ENCODE data around the gene STX8. TPM values are rescaled to one million over a fixed set of nuclear protein-coding genes. Genes with fewer than 3 reads are reported as not detected.

Gene STX8
- total and polyA plus RNA-seq, 8 donors = 26.9 to 37.4 (median 32.3) TPM

DNA sequence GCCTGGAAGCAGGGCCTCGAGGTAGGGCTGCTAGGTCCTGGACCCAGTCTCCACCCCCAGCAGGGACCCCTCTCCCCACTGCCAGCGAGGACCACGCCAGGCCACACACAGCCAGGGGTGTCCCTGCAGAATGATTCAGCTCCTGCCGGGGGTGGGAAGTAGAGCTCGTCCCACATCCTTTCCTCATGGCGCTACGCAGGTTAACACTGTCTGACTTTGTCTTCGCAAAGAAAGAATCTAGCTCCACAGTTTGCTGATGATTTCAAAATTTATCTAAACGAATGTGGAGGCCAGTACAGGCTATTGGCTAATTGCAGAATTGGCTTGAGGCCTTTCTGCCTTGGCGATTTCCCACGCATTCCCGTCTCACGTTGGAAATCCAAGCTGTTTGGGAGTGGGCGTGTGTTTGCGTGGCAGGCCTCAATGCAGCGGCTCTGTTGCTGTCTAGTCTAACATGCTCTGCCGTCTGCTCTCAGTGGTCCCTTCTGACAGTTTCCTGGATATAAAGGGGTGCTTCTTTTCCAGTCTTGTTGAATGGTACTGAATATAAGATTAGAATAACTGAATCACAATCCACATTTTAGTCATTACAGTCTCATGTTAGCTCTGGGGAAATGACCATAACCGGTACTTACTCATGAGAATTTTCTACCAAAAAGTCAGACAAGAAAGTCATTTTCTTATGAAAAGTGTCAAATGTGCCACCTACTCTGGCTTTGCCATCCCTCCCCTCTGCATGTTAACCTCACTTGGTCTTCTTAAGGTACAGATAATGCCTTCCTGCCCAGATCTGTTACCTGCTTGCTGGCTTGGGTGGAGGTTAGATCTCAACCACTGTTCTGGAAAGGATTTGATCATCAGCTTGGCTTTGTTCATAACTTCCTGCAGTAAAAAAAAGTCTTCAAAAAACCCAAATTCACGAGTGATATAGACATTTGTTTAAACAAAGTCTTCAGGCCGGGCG, 301.9 kb downstream of the STX8 start:
- Histone ChIP-seq H3K9me3 (no peaks in the 10 kb centered on the region), H3K4me1 (no peaks in the 10 kb centered on the region), H3K4me3 (no peak overlapping the region), H3K27ac (no peak overlapping the region), H3K36me3 (no peaks in the 10 kb centered on the region), H3K27me3 (no peaks in the 10 kb centered on the region)
- intact Hi-C loops (cut with DNase I) = no loop called here
- FAIRE-seq = no peak
- DNase-seq = no peak
- TF ChIP-seq CTCF (IDR thresholded peaks at IDR 0.05) = no peak
- peak in 2 of 4 donors; percentile 20 to 23 for ATAC-seq
- WGBS, 2 donors = 84 to 88% methylated on average over 21 of the region's 21 CpGs

- H3K9me3 ChIP-seq = no peaks in the 10 kb centered on the region
- H3K27me3 ChIP-seq = no peaks in the 10 kb centered on the region
- FAIRE-seq = no peak
- H3K4me1 ChIP-seq = no peaks in the 10 kb centered on the region
- no peak for DNase-seq
- no peak overlapping the region for H3K4me3 ChIP-seq
- no peak for TF ChIP-seq CTCF (IDR thresholded peaks at IDR 0.05)
- no peak for ATAC-seq
- WGBS, 2 donors = 89 to 90% methylated on average over 22 of the region's 22 CpGs
- H3K36me3 ChIP-seq = no peaks in the 10 kb centered on the region
- intact Hi-C loops (cut with DNase I) = no loop called here
- H3K27ac ChIP-seq = no peak overlapping the region
Measured at GRCh38 chr17:9272501-9273200, 303.0 kb downstream of the STX8 start.

DNA sequence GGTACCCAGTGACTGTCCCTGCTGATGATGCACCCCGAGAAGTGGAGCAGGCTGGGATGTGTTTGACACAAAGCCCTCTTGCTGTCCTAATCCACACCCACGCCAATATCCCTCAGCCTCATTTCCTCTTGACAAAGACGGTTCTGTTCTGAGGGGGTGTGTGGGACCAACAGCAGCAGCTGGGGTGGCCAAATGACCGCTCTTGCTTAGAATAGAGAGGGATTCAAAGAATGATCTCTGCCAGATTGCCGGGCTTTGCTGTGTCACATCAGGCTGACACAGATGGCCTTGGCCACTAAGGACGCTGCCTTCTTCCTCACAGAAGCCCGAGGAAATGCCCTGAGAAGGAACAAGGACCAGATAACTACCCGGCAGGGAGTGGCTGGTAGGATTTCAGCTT, 303.6 kb downstream of the STX8 start:
- 70 to 77% methylated on average over 8 of the region's 8 CpGs for WGBS, 2 donors
- Histone ChIP-seq H3K4me3 (no peak overlapping the region), H3K27me3 (no peaks in the 10 kb centered on the region), H3K27ac (no peak overlapping the region), H3K36me3 (no peaks in the 10 kb centered on the region), H3K4me1 (no peaks in the 10 kb centered on the region), H3K9me3 (no peaks in the 10 kb centered on the region)
- no peak for ATAC-seq
- no peak for FAIRE-seq
- no peak for DNase-seq
- no peak for TF ChIP-seq CTCF (IDR thresholded peaks at IDR 0.05)
- intact Hi-C loops (cut with DNase I) = no loop called here

DNA sequence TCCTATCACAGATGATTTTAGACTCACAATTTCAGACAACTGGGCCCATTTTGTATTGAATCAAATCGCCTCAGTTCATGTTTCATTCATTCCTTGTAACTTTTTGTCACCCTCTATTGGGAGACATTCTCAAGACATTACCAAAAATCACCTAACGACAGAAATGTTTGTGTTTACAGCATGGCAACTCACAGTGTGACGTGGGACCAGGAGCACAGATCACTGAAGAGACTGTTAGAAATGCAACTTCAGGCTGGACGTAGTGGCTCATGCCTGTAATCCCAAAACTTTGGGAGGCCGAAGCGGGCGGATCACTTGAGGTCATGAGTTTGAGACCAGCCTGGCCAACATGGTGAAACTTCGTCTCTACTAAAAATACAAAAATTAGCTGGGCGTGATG, 304.7 kb downstream of the STX8 start:
- no peaks in the 10 kb centered on the region for H3K27me3 ChIP-seq
- H3K27ac ChIP-seq = no peak overlapping the region
- no peaks in the 10 kb centered on the region for H3K36me3 ChIP-seq
- intact Hi-C loops (cut with DNase I) = no loop called here
- TF ChIP-seq CTCF (IDR thresholded peaks at IDR 0.05) = no peak
- no peak for DNase-seq
- no peaks in the 10 kb centered on the region for H3K4me1 ChIP-seq
- no peak overlapping the region for H3K4me3 ChIP-seq
- 95 to 97% methylated on average over 9 of the region's 9 CpGs for WGBS, 2 donors
- no peak for FAIRE-seq
- no peak for ATAC-seq
- no peaks in the 10 kb centered on the region for H3K9me3 ChIP-seq
